Right ventricle myocardium superior (tissue), 1 donor: ENCODE results near the gene AK8. TPM values are rescaled to one million over a fixed set of nuclear protein-coding genes. Genes with fewer than 3 reads are reported as not detected.
A peak's percentile ranks its signal among the peaks of the same experiment; 100 is the strongest.

ENCODE experiments used
- ATAC-seq: fragments of 200-7000 bp; cut with Tn5 transposase; one replicate; pipeline ENCODE4 v1.9.1; 2020; ENCODE audit warnings: mild to moderate bottlenecking; ENCODE audit not compliant: poor library complexity
- DNase-seq: peaks from one replicate; pipeline ENCODE4 v3.0.0-alpha.2; 2020
- intact Hi-C: fragments of 100-400 bp; cut with DNase I; formaldehyde crosslinking; loops from one replicate; pipeline ENCODE4 v1.11.2; 2022
- total RNA-seq: library from RNA; stranded (reverse); fragmentation: NEBNext Ultra II Directional; extraction: Animal tissue kit (Norgen Biotek cat#: 25700); gene quantifications from one replicate; pipeline ENCODE4 v1.2.1, GENCODE V29; 2021
- donor health status: DM: no; HTN: yes; CAD: no; lungs with severe emphysema.

AK8 gene
- total RNA-seq, 1 donor from 2014 or later = 0.22 TPM

GRCh38 chr9:132864277-132864676 is 13.8 kb downstream of the AK8 start:
- DNase-seq (no peak), ATAC-seq (no peak)
- intact Hi-C loops = no loop called here

- no peak for ATAC-seq
- DNase-seq = no peak
- intact Hi-C loops = no loop called here
Measured at GRCh38 chr9:132863096-132863495, 15.0 kb downstream of the AK8 start.

DNA sequence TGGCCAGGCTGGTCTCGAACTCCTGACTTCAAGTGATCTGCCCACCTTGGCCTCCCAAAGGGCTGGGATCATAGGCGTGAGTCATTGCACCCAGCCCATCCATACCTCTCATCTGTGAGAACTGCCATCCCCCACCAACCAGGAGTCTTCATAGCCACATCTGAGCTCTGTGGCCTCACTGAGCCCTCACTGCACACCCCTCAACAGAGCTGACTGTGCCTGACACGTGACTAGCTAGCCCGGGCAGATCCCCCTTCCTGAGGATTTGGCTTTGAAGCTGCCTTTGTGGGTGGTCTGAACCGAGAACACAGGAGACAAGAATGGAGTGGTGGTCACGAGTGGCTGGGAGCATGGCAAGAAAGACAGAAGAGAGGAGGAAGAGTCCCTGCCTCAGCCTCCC is 15.6 kb downstream of the AK8 start:
- intact Hi-C loops = no loop called here
- no peak for ATAC-seq
- DNase-seq = no peak

DNA sequence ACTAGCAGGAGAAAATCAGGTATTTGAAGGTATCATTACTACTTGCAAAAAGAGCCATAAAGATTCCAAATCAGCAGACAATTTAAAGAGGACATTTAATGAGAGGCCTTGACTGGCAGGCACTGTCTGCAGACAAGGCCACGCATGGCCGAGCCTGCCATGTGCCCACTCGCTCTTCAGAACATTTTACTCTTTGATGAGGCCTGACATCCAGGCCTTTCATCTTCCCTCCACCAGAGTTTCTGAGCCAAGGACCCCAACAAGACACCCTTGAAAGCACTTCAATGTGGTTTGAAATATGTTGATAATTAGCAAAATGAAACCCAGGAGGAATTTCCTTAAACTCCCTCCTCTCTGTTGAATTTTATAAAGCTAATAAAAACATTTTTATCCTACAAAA is 16.4 kb downstream of the AK8 start:
- intact Hi-C loops = no loop called here
- ATAC-seq = no peak

GRCh38 chr9:132858751-132859150 is 19.3 kb downstream of the AK8 start:
- ATAC-seq (peak; percentile 38), DNase-seq (no peak)
- intact Hi-C loops = no loop called here

More for the DNA sequence above, 16.4 kb downstream of the AK8 start:
- DNase-seq = no peak

- intact Hi-C loops = no loop called here
- ATAC-seq (peak; percentile 58), DNase-seq (no peak)
Measured at GRCh38 chr9:132857616-132858342, 20.3 kb downstream of the AK8 start.

GRCh38 chr9:132857031-132857430 is 21.1 kb downstream of the AK8 start:
- peak; percentile 61 for DNase-seq
- peak; percentile 92 for ATAC-seq
- intact Hi-C loops = no loop called here

DNA sequence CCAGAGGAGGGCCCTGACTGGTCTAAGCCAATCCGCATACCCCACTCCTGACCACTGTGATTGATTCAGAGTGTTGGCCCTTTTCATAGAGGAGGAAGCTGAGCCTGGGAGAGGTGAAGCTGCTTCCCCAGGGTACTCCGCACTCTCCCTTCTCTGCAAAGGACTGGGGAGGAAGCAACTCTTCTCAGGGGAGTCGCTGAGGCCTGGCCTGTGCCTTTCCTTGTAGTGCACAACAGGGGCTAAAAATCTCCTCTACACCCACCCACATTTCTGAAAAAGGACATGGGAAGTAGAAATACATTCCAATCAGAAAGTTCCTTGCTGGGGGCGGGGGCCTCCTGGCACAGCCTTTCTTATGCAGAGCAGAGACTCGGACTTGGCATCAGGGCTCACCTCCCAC is 22.2 kb downstream of the AK8 start:
- no peak for DNase-seq
- intact Hi-C loops = no loop called here
- ATAC-seq = no peak

DNA sequence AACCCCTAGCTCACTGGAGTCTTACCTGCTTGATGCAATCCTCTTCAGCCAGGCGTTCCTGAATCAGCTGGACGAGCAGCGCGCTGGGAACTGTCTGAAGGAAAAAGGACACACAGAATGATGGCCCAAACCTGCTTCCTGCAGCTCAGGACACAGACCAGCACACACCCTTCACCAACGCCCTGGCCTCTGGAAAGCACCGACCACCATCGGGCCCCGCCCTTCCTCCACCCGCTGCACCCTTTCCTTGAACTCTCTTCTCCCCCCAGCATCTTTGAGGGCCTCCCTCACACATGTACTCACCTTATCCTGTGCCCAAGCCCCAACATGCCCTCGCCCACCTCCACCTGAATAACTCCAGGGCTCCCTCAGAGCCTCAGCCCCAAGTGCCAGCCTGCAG is 23.3 kb downstream of the AK8 start:
- ATAC-seq = no peak
- intact Hi-C loops = no loop called here
- DNase-seq = no peak

DNA sequence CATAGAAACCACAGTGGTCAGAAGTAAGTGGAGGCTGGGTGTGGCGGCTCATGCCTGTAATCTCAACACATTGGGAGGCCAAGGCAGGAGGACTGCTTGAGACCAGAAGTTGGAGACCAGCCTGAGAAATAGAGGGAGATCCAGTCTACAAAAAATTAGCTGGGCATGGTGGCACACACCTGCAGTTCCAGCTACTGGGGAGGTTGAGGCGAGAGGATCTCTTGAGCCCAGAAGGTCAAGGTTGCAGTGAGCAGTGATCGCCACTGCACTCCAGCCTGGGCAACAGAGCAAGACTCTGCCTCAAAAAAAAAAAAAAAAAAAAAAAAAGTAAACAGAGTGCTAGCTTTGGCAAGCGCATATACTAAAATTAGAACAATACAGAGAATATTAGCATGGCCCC is 24.6 kb downstream of the AK8 start:
- no peak for ATAC-seq
- no peak for DNase-seq
- intact Hi-C loops = no loop called here

GRCh38 chr9:132849185-132849706 is 28.8 kb downstream of the AK8 start:
- DNase-seq (peak; percentile 66), ATAC-seq (peak; percentile 84)
- intact Hi-C loops = no loop called here

DNA sequence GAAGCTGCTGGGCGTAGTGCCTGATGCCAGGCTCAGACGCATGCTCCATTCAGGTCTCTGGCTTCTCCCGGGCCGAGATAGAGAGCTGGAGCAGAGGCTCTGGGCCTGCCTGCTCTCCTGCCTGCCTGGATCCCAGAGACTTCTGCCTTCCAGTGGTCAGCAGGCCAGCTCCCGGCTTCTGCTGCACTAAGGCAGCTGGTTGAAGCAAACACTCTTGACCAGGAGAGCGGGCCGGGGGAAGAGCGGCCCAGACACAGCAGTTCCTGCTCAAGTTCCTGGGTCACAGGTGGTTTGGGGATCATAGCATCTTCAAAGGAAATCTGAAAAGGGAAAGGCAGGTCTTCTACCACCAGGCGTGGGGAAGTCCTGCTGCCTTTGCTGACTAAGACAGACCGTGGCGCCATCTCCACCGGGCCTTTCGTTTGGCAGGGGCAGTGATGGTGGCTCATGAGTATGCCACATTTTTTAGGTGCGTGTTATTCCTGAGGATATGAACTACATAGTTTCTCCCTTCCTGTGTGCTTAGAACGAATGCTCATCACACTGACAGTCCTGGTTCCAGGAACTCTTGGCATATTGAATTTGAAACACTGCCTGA is 31.1 kb downstream of the AK8 start:
- DNase-seq (no peak), ATAC-seq (no peak)
- intact Hi-C loops = no loop called here

GRCh38 chr9:132846109-132846917 is 31.8 kb downstream of the AK8 start:
- ATAC-seq (no peak), DNase-seq (no peak)
- intact Hi-C loops = no loop called here

- no peak for ATAC-seq
- intact Hi-C loops = no loop called here
- DNase-seq = no peak
Measured at GRCh38 chr9:132842124-132843044, 35.7 kb downstream of the AK8 start.

- intact Hi-C loops = no loop called here
- ATAC-seq = peak; percentile 78
- no peak for DNase-seq
Measured at GRCh38 chr9:132840980-132841379, 37.1 kb downstream of the AK8 start.

GRCh38 chr9:132838291-132838690 is 39.8 kb downstream of the AK8 start:
- no peak for ATAC-seq
- intact Hi-C loops = no loop called here
- DNase-seq = no peak

DNA sequence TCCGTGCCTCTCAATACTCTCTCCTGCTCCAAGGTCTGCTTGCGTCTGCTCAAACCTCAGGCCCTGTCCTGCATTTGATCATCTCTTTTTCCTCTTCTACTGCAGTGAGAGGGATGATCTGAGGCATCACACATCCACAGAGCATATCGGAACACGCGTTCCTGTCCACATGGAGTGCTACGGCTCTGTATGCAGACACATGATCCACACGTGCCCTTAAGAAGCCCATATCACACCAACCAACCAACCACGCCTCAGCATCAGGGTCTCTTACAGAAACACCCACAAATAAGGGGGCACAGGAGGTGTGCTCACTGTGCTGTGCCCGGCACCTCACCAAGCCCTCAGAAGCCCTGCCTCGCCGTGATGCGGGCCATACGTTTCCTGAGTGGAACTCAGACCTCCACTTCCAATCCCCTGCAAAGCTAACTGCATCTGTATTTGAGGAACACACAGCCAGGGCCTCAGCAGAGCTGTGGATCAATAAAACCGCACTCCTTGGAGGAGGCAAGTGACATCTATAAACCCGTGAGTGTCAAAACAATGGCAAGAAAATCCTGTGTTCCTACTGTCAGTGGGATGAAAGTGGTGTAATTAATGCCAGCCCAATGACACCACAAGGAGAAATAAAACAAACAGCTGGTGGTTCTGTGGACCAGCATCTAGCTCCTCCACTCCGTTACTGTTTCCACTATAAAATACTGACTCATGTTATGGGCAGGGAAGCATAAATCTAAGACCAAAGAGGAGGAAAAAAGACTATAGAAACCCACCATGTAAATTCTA is 40.4 kb downstream of the AK8 start:
- intact Hi-C loops = no loop called here
- no peak for DNase-seq
- ATAC-seq = no peak

- intact Hi-C loops = no loop called here
- ATAC-seq = no peak
- DNase-seq = no peak
Measured at GRCh38 chr9:132834343-132834742, 43.7 kb downstream of the AK8 start.
